Stimulated activated CD4-positive, alpha-beta T cell treated with anti-CD3 and anti-CD28 coated beads, Interleukin-12 subunit alpha, Interleukin-12 subunit beta, amount 100 ng/mL, for 48 hours (primary cell): ENCODE measurements around the gene SLC25A6.
A peak's percentile ranks its signal among the peaks of the same experiment; 100 is the strongest.
"Not testable (repeated sequence)": the region's sequence is repeated elsewhere in the genome, so short reads cannot be mapped to it uniquely, and the experiment has no call there.

Source experiments
- DNase-seq, 3 donors: peaks; one replicate each; pipeline ENCODE4 v3.0.0-alpha.2; 2020; ENCODE audit warnings: low read depth in 2 of 3, low spot score in 1 of 3

The SLC25A6 gene

DNA sequence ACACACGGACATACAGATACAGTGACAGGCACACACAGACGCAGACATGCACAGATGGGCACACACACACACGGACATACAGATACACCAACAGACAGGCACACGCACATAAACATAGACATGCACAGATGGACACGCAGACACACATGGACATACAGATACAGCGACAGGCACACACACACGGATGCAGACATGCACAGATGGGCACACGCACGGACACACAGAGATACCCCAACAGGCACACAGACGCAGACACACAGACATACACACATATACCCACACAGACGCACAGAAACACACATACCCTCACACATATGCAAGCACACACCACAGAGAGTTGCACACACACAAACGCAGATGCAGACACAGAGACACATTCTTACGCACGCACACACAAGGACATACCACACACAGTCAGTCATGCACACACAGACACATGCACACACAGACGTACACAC lies 24.4 kb upstream of the SLC25A6 start:
- DNase-seq: no peak

DNA sequence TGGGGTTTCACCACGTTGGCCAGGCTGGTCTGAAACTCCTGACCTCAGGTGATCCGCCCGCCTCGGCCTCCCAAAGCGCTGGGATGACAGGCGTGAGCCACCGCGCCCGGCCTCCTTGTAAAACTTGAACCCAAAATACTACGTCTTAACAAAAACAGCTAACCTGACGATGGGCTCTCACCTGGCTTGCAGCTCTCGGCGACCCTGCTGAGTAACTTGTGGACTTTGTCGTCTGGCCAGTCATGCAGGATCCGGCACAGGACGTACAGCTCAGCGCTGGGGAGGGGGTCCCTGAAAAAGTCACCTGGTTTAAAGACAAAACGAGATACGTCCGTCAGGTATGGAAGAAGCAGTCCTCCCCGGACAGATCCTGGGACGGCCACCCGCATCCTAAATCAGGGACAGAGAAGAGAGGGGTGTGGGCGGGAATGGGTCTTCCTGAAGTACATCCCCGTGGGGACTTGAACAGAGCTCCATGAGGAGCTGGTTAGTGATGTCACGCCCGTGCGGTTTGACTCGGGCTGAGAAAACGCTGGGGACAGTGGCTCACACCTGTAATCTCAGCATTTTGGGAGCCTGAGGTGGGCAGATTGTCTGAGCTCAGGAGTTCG lies 20.7 kb upstream of the SLC25A6 start:
- no peak for DNase-seq

DNA sequence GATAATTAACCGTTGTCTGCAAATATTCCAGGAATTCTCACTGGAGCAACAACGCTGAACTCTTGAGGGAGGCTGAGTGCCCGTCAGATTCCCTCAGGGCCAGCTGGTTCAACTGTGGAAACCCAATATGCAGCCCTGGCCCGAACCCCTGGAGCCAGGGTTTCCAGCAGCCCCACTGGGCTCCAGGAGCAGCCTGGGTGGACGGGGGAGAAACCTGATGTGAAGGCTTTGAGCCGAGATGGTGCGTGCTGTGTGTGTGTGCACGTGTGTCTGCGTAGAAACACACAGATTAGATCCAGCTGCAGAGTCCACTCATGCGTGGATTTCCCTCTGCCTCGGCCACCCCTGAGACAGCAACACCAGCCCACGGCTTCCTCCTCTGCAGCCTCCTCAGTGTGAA lies 19.4 kb upstream of the SLC25A6 start:
- no peak for DNase-seq

DNA sequence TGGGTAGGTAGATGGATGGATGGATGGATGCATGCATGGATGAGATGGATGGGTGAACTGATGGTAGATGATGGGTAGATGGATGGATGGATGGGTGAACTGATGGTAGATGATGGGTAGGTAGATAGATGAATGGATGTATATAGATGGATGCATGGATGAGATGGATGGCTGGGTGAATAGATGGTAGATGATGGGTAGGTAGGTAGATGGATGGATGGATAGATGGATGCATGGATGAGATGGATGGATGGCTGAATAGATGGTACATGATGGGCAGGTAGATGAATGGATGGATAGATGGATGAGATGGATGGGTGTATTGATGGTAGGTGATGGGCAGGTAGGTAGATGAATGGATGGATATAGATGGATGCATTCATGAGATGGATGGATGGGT lies 15.1 kb upstream of the SLC25A6 start:
- no peak for DNase-seq

GRCh38 chrX:1405769-1406168 lies 13.9 kb upstream of the SLC25A6 start:
- DNase-seq: not testable (repeated sequence)

DNA sequence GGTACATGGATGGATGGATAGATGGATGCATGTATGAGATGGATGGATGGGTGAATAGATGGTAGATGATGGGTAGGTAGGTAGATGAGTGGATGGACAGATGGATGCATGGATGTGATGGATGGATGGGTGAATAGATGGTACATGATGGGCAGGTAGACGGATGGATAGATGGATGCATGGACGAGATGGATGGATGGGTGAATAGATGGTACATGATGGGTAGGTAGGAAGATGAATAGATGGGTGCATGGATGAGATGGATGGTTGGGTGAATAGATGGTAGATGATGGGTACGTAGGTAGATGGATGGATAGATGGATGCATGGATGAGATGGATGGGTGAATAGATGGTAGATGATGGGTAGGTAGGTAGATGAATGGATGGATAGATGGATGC lies 12.0 kb upstream of the SLC25A6 start:
- not testable (repeated sequence) for DNase-seq

GRCh38 chrX:1403228-1403627 lies 11.3 kb upstream of the SLC25A6 start:
- no peak for DNase-seq

DNA sequence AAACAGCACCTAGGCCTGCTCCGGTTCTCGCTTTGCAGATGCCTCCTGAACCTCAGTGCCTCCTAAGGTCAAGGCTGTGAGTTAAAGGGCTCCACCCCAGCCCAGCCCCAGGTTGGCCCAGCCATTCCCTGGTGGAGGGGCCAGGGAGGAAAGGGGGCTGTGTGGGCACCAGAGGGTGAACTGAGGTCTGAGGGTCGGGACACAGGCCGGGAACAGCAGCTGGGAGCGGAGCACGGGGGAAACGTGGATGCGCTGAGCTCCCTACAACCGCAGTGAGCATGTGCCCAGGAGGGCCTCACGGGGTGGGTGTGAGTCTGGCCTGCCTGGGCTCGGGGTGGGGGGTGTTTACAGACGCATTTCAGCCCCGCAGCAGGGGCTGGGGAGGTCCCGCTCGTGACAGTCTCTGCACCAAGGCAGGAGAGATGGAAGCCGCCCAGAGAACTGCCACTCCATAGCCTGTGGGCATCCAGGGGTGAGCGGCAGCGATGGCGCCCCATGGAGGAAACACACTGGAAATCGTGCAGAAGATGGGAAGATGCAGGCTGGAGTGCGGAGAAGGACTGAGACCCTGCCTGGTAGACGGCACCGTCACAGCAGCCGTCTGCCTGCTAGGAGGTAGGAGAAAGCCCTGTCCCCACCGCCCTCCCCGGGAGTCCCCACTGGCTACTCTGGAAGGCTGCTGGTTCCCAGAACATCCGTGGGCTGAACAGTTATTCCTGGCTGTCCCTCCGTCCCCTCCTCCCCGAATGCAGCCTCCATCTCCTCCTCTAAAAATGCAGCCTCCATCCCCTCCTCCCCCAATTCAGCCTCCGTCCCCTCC lies 9.9 kb upstream of the SLC25A6 start:
- no peak for DNase-seq

DNA sequence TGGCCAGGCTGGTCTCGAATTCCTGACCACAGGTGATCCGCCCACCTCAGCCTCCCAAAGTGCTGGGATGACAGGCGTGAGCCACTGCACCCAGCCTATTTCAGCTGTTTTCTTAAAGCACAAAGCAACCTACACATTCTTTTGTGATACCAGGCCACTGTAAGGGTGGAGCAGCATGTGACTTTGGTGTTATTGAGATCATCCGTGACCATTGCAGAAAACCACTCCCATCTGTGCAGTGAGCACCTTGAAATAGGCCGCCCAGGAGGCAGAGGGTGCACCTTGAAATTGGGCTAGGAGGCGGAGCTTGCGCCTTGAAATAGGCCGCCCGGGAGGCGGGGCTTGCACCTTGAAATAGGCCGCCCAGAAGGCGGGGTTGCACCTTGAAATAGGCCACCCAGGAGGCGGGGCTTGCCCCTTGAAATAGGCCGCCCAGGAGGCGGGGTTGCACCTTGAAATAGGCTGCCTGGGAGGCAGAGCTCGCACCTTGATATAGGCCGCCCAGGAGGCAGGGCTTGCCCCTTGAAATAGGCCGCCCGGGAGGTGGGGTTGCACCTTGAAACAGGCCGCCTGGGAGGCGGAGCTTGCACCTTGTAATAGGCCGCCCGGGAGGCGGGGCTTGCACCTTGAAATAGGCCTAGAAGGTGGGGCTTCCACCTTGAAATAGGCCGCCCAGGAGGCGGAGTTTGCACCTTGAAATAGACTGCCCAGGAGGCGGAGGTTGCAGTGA lies 9.0 kb upstream of the SLC25A6 start:
- no peak for DNase-seq

- DNase-seq: no peak
These were observed 8.1 kb upstream of the SLC25A6 start for GRCh38 chrX:1400049-1400448.

GRCh38 chrX:1398431-1399340 lies 6.8 kb upstream of the SLC25A6 start:
- DNase-seq: no peak

GRCh38 chrX:1397441-1398270 lies 5.7 kb upstream of the SLC25A6 start:
- DNase-seq: no peak

GRCh38 chrX:1397001-1397400 lies 5.1 kb upstream of the SLC25A6 start:
- no peak for DNase-seq

GRCh38 chrX:1395646-1396216 lies 3.8 kb upstream of the SLC25A6 start:
- no peak for DNase-seq

DNA sequence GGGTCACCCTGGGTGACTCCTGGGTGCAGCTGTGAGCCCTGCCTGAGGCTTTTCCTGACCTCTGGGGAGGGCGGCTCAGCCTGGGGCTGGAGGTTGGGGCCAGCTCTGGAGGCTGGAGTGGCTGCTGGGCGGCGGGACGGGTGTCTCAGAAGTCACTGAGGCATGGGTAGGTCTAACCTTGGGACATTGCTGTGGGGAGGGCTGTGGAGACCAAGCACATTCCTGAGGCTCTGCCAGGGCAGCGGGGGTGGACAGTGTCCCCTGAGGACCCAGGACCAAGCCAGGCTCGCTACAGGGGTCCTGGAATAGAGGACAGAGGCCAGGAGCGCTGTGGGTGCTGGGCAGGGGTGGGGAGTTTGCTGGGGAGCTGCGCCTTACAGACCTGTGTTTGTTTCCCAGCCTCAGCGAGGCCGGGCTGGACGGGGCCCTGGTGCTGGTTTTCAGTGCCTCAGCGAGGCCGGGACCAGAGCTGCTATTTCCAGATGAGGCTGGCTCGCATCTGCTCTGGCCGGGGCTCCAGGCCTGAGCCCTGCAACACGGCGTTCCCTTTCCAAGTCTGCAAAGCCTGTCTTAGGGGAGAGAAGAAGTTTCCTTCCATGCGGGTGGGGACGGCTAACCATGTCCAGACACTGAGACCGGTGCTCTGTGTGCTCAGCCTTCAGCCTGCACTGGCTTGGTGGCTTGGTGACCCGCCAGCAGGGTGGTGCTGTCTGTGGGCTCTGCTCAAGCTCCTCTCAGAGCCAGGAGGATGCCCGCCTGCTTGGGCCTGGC lies 3.0 kb upstream of the SLC25A6 start:
- DNase-seq: no peak

DNA sequence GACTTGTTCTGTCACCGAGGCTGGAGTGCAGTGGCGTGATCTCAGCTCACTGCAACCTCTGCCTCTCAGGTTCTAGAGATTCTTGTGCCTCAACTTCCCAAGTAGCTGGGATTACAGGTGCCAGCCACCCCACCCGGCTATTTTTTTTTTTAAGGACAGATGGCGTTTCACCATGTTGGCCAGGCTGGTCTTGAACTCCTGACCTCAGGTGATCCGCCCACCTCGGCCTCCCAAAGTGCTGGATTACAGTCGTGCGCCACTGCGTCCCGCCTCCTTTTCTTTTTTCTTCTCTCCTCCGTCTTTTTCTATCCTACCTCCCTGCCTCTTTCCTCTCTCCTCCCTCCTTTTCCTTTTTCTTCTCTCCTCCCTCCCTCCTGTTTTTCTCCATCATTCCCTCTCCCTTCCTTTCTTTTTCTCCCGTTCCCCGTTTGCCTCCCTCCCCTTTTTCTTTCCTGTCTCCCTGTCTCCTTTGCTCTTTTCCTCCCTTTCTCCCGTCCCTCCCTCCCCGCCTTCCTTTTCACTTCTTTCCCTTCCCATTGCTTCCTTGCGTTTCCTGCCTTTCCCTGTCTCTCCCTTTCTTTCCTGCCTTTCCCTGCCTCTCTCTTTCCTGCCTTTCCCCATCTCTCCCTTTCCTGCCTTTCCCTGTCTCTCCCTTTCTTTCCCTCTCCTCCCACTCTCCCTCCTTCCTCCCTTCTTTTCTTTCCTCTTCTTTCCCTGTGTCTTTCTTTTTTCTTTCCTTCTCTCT lies 2.1 kb upstream of the SLC25A6 start:
- DNase-seq: no peak

DNA sequence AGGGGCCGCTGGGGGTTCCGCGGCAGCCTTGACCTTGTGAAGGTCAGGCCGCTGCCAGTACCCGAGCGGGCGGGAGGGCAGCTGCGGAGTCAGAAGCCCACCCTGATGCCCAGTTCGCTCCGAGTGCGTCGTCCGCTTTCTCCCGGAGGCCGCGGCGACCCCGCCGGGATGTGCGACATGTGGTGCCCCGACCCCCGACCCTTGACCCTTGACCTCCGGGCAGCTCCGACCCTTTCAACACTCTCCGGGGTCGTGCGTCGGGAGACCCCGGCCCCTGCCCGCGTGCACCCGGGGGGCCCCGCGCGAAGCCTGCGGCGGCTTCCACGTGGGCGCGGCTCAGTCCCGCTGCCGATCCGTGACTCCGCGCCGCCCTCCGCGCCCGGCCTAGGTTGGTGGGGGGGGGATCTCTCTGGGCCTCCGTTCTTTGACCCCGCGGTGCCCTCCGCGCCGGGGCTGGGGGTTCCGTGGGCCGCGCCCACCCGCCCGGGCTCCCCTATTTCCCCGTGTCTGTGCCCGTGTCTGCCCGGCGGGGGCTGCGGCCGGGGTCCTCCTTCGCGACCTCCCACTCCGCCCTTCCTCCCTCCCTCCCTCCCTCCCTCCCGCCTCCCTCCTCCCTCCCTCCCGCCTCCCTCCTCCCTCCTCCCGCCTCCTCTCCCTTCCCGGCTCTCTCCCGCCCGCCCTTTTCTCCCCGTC lies 609 bp upstream of the SLC25A6 start:
- peak in 1 of 3 donors; percentile 41 for DNase-seq

DNA sequence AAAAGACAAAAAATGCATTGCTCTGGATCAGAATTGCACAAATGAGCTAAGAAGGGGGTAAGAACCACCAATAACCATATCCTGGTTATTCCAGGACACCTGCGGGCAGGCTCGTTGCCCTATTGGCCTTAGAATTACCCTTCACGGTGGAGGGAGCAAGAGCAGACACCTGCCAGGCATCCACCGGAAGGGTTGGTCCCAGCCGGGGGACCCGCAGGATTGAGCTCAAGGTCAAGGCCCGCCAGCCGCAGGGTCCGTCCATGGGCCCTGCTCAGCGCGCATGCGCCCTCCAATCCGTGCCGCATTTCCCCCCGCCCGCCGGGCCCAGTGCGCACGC lies 575 bp downstream of the SLC25A6 start:
- peak in 2 of 3 donors; percentile 86 to 90 for DNase-seq
